Measurements from ENCODE around the gene TOP3B. TPM values are rescaled to one million over a fixed set of nuclear protein-coding genes. Genes with fewer than 3 reads are reported as not detected.

TOP3B gene
- total and polyA plus RNA-seq, 9 of the 15 experiments (the other 6 are each of a cell fraction or from before 2014, with no cell fraction given) = 3.0 to 188 (median 112) TPM

GRCh38 chr22:21961886-21962654 is 20.5 kb downstream of the TOP3B start (continued):
- TF ChIP-seq ZBTB11 (CRISPR knock-in tag; IDR thresholded peaks at IDR 0.05) (0 out of 6 replicates have a peak, but pooled peaks of 1 of the 3 experiments have one; percentile 44), HDGF (IDR thresholded peaks at IDR 0.05) (0 out of 2 replicates have a peak, but pooled peaks have one; percentile 25), CBX3 (IDR thresholded peaks at IDR 0.05; ENCODE audit: borderline replicate concordance in 1 of 2, low read length in 2 of 2) (no peak), CHD1 (IDR thresholded peaks at IDR 0.05; ENCODE audit: low read length) (peak; percentile 23), PHB (CRISPR knock-in tag; IDR thresholded peaks at IDR 0.05) (0 out of 2 replicates have a peak, but pooled peaks have one; percentile 17), MCM3 (IDR thresholded peaks at IDR 0.05) (no peak), NFE2 (IDR thresholded peaks at IDR 0.05; ENCODE audit: low read depth) (no peak), BRCA1 (IDR thresholded peaks at IDR 0.05) (no peak), BRCA1 (CRISPR knock-in tag; IDR thresholded peaks at IDR 0.05) (0 out of 2 replicates have a peak, but pooled peaks have one; percentile 55), CGGBP1 (CRISPR knock-in tag; IDR thresholded peaks at IDR 0.05) (0 out of 2 replicates have a peak, but pooled peaks have one; percentile 62), ETS1 (conservative IDR thresholded peaks at IDR 0.05; ENCODE audit: control insufficient read depth, low read depth, low read length) (no peak), XRCC3 (IDR thresholded peaks at IDR 0.05) (no peak), TAF15 (IDR thresholded peaks at IDR 0.05; ENCODE audit: low read depth, low read length) (peak; percentile 83; the same call in 1 of the 2 replicates), E2F3 (CRISPR knock-in tag; IDR thresholded peaks at IDR 0.05) (0 out of 2 replicates have a peak, but pooled peaks have one; percentile 7), UBTF (IDR thresholded peaks at IDR 0.05; ENCODE audit: borderline replicate concordance in 1 of 2, low read depth in 2 of 2, low read length in 2 of 2) (no peak), MTA3 (IDR thresholded peaks at IDR 0.05; ENCODE audit: borderline replicate concordance) (no peak), PHF8 (IDR thresholded peaks at IDR 0.05; ENCODE audit: borderline replicate concordance, low read length) (no peak), ZNF583 (CRISPR knock-in tag; IDR thresholded peaks at IDR 0.05) (no peak), ATF4 (CRISPR knock-in tag; IDR thresholded peaks at IDR 0.05) (no peak), GABPB2 (CRISPR knock-in tag; conservative IDR thresholded peaks at IDR 0.05) (no peak)
